H1 (cell line): ENCODE measurements around the gene OCEL1. TPM values are rescaled to one million over a fixed set of nuclear protein-coding genes. Genes with fewer than 3 reads are reported as not detected.

Source experiments
- ATF2 ChIP-seq: IDR thresholded peaks from 2 replicates; pipeline ENCODE4 v1.6.1; 2012; ENCODE audit warnings: low read length, inconsistent platforms
- CEBPB ChIP-seq: IDR thresholded peaks from 2 replicates; pipeline ENCODE4 v1.6.1; 2012; ENCODE audit warnings: low read depth, low read length
- CHD7 ChIP-seq: fragments of 300-600 bp; sonication (generic); IDR thresholded peaks from 2 replicates; pipeline ENCODE4 v1.7.1; 2012; ENCODE audit warnings: low read length, moderate library complexity, mild to moderate bottlenecking, inconsistent platforms; ENCODE audit not compliant: insufficient replicate concordance
- FOSL1 ChIP-seq: IDR thresholded peaks from 2 replicates; pipeline ENCODE4 v1.6.1; 2011; ENCODE audit warnings: mild to moderate bottlenecking, low read depth, low read length, moderate library complexity; ENCODE audit not compliant: insufficient read depth
- GABPA ChIP-seq: IDR thresholded peaks from 2 replicates; pipeline ENCODE4 v1.6.1; 2011; ENCODE audit warnings: mild to moderate bottlenecking, low read length, moderate library complexity, borderline replicate concordance; ENCODE audit not compliant: insufficient read depth
- JUN ChIP-seq: IDR thresholded peaks from 2 replicates; pipeline ENCODE4 v1.6.1; 2011; ENCODE audit warnings: low read depth, mild to moderate bottlenecking, improper control_type of control experiment, low read length
- JUND ChIP-seq: IDR thresholded peaks from 2 replicates; pipeline ENCODE4 v1.6.1; 2011; ENCODE audit warnings: mild to moderate bottlenecking, improper control_type of control experiment, low read length
- NANOG ChIP-seq: IDR thresholded peaks from 2 replicates; pipeline ENCODE4 v1.6.1; 2011; ENCODE audit warnings: low read length, low read depth, mild to moderate bottlenecking, inconsistent platforms; ENCODE audit not compliant: insufficient read depth, poor library complexity, severe bottlenecking
- POLR2A ChIP-seq, 2 experiments: IDR thresholded peaks; 1 replicate in 1 of 2; 2 replicates in 1 of 2; pipeline ENCODE4 v1.6.1; 2011; ENCODE audit warnings: low read depth in 2 of 2, low read length in 2 of 2, mild to moderate bottlenecking in 2 of 2; ENCODE audit errors: control extremely low read depth in 1 of 2
- RNF2 ChIP-seq: fragments of 200-900, 300-1000 bp; sonication (generic); IDR thresholded peaks from 2 replicates; pipeline ENCODE4 v1.7.1; 2016; ENCODE audit warnings: borderline replicate concordance, low read depth, mild to moderate bottlenecking, antibody characterized with exemption, low read length; ENCODE audit not compliant: poor library complexity, severe bottlenecking; ENCODE audit errors: missing control alignments
- polyA plus RNA-seq, 7 experiments: library from polyadenylated mRNA; depleted of rRNA in 3 of 7; stranded (reverse) in 5 of 7; unstranded in 2 of 7; fragments of >200 nt in 5 of 7; fragments of 200-250 nt in 2 of 7; gene quantifications; 1 replicate in 5 of 7; 2 replicates in 1 of 7; 4 replicates in 1 of 7; pipeline versions ENCODE4 v1.2.1 to v1.2.3, GENCODE V29; 2011 to 2013; ENCODE audit warnings: missing spikeins in 2 of 7, mixed read lengths in 2 of 7
- total RNA-seq: library from RNA; stranded (reverse); fragmentation: NEBNext Ultra II Directional; extraction: Animal tissue kit (Norgen Biotek cat#: 25700); gene quantifications from 2 replicates; pipeline ENCODE4 v1.2.1, GENCODE V29; 2021

The OCEL1 gene
- total and polyA plus RNA-seq, 2 of the 8 experiments (the other 6 are each of a cell fraction or from before 2014, with no cell fraction given): 13.3 to 32.6 TPM

GRCh38 chr19:17219286-17219685, 6.7 kb upstream of the OCEL1 start (continued):
- TF ChIP-seq CHD7 (no peak), FOSL1 (no peak), JUND (no peak), NANOG (no peak), GABPA (no peak), JUN (no peak), POLR2A (IDR thresholded peaks at IDR 0.05; ENCODE audit: control extremely low read depth in 1 of 2, low read depth in 2 of 2, low read length in 2 of 2) (no peak), ATF2 (no peak), CEBPB (no peak), RNF2 (no peak)
